LNCAP (cell line): ENCODE results near the gene UNC13A.

ENCODE experiments used
- CTCF ChIP-seq: fragments of 450-650 bp; IDR thresholded peaks from 2 replicates; pipeline ENCODE4 v1.5.1; 2017; ENCODE audit warnings: mild to moderate bottlenecking

UNC13A gene

GRCh38 chr19:17658240-17658639, 29.9 kb downstream of the UNC13A start:
- no peak for TF ChIP-seq CTCF

- no peak for TF ChIP-seq CTCF
Measured at GRCh38 chr19:17656970-17657369, 31.2 kb downstream of the UNC13A start.

GRCh38 chr19:17655751-17656472, 32.2 kb downstream of the UNC13A start:
- TF ChIP-seq CTCF = no peak

- TF ChIP-seq CTCF = no peak
Measured at GRCh38 chr19:17654993-17655392, 33.2 kb downstream of the UNC13A start.

GRCh38 chr19:17652627-17653026, 35.5 kb downstream of the UNC13A start:
- TF ChIP-seq CTCF = no peak

- TF ChIP-seq CTCF = no peak
Measured at GRCh38 chr19:17648786-17649185, 39.4 kb downstream of the UNC13A start.

- no peak for TF ChIP-seq CTCF
Measured at GRCh38 chr19:17648097-17648660, 40.0 kb downstream of the UNC13A start.
